ENCODE results near the gene MCM7.

The MCM7 gene

GRCh38 chr7:100051611-100052010 lies 49.6 kb downstream of the MCM7 start:
- no peaks in the 10 kb centered on the region for H3K36me3 ChIP-seq (ENCODE audit: insufficient read depth, low read length)
- H3K9me3 ChIP-seq (ENCODE audit: insufficient read depth, low read depth, low read length) = no peaks in the 10 kb centered on the region
- no peak overlapping the region for H3K4me3 ChIP-seq (ENCODE audit: low read length, poor library complexity, severe bottlenecking)
- H3K9ac ChIP-seq (ENCODE audit: low read depth, low read length, poor library complexity, severe bottlenecking) = no peak overlapping the region
- peak overlapping the region; percentile 8 for H3K4me2 ChIP-seq (ENCODE audit: low read depth, low read length, poor library complexity, severe bottlenecking)
- no peaks in the 10 kb centered on the region for H4K20me1 ChIP-seq (ENCODE audit: insufficient read depth, low read length, poor library complexity, severe bottlenecking)
- no peak overlapping the region for H2AFZ ChIP-seq (ENCODE audit: low read length)
- peaks cover 14% of the 10 kb centered on the region for H3K4me1 ChIP-seq (ENCODE audit: insufficient read depth, low read length, poor library complexity, severe bottlenecking)
- H3K79me2 ChIP-seq (ENCODE audit: insufficient read depth, low read length) = peaks cover 12% of the 10 kb centered on the region
- H3K27me3 ChIP-seq (ENCODE audit: insufficient read depth, low read length, poor library complexity, severe bottlenecking) = no peaks in the 10 kb centered on the region
- no peaks in the 10 kb centered on the region for H3F3A ChIP-seq (ENCODE audit: low read depth)
- TF ChIP-seq CTCF (conservative IDR thresholded peaks at IDR 0.05; ENCODE audit: low read length) = no peak
- no peak for TF ChIP-seq EZH2phosphoT487 (IDR thresholded peaks at IDR 0.05; ENCODE audit: borderline replicate concordance)
- H3K9me2 ChIP-seq (replicated peaks; ENCODE audit: low read depth, low read length) = no peaks in the 10 kb centered on the region

- H3K4me2 ChIP-seq (ENCODE audit: low read depth, low read length, poor library complexity, severe bottlenecking) = peak within 1 kb of the TSS; percentile 95
- H3K4me1 ChIP-seq (ENCODE audit: insufficient read depth, low read length, poor library complexity, severe bottlenecking) = peaks cover 14% of the 10 kb centered on the region
- TF ChIP-seq EZH2phosphoT487 (IDR thresholded peaks at IDR 0.05; ENCODE audit: borderline replicate concordance) (no peak), CTCF (conservative IDR thresholded peaks at IDR 0.05; ENCODE audit: low read length) (peak; percentile 33; the same call in 1 of the 2 replicates)
- no peaks in the 10 kb centered on the region for H3K27me3 ChIP-seq (ENCODE audit: insufficient read depth, low read length, poor library complexity, severe bottlenecking)
- H3F3A ChIP-seq (ENCODE audit: low read depth) = no peaks in the 10 kb centered on the region
- peak within 1 kb of the TSS; percentile 81 for H3K4me3 ChIP-seq (ENCODE audit: low read length, poor library complexity, severe bottlenecking)
- no peaks in the 10 kb centered on the region for H3K9me2 ChIP-seq (replicated peaks; ENCODE audit: low read depth, low read length)
- peak within 1 kb of the TSS; percentile 74 for H3K9ac ChIP-seq (ENCODE audit: low read depth, low read length, poor library complexity, severe bottlenecking)
- H3K36me3 ChIP-seq (ENCODE audit: insufficient read depth, low read length) = no peaks in the 10 kb centered on the region
- H4K20me1 ChIP-seq (ENCODE audit: insufficient read depth, low read length, poor library complexity, severe bottlenecking) = no peaks in the 10 kb centered on the region
- H3K9me3 ChIP-seq (ENCODE audit: insufficient read depth, low read depth, low read length) = no peaks in the 10 kb centered on the region
- H2AFZ ChIP-seq (ENCODE audit: low read length) = peak within 1 kb of the TSS; percentile 94
- peaks cover 12% of the 10 kb centered on the region for H3K79me2 ChIP-seq (ENCODE audit: insufficient read depth, low read length)
Measured at GRCh38 chr7:100049441-100050291, 51.5 kb downstream of the MCM7 start, which contains the start of gene ZSCAN21. Gene ZSCAN21 (plus strand): TSS chr7:100049774. CDS start chr7:100057007, 7,233 bp downstream.

GRCh38 chr7:100048680-100049079 lies 52.5 kb downstream of the MCM7 start:
- Histone ChIP-seq H4K20me1 (ENCODE audit: insufficient read depth, low read length, poor library complexity, severe bottlenecking) (no peaks in the 10 kb centered on the region), H2AFZ (ENCODE audit: low read length) (peak overlapping the region; percentile 94), H3K79me2 (ENCODE audit: insufficient read depth, low read length) (peaks cover 12% of the 10 kb centered on the region), H3K36me3 (ENCODE audit: insufficient read depth, low read length) (no peaks in the 10 kb centered on the region), H3K4me3 (ENCODE audit: low read length, poor library complexity, severe bottlenecking) (peak overlapping the region; percentile 81), H3F3A (ENCODE audit: low read depth) (no peaks in the 10 kb centered on the region), H3K27me3 (ENCODE audit: insufficient read depth, low read length, poor library complexity, severe bottlenecking) (no peaks in the 10 kb centered on the region), H3K4me1 (ENCODE audit: insufficient read depth, low read length, poor library complexity, severe bottlenecking) (peaks cover 14% of the 10 kb centered on the region), H3K4me2 (ENCODE audit: low read depth, low read length, poor library complexity, severe bottlenecking) (peak overlapping the region; percentile 95), H3K9me3 (ENCODE audit: insufficient read depth, low read depth, low read length) (no peaks in the 10 kb centered on the region), H3K9me2 (replicated peaks; ENCODE audit: low read depth, low read length) (no peaks in the 10 kb centered on the region), H3K9ac (ENCODE audit: low read depth, low read length, poor library complexity, severe bottlenecking) (no peak overlapping the region)
- TF ChIP-seq CTCF (conservative IDR thresholded peaks at IDR 0.05; ENCODE audit: low read length) (no peak), EZH2phosphoT487 (IDR thresholded peaks at IDR 0.05; ENCODE audit: borderline replicate concordance) (no peak)
